ENCODE measurements around the gene KLHL4. TPM values are rescaled to one million over a fixed set of nuclear protein-coding genes. Genes with fewer than 3 reads are reported as not detected.

Gene KLHL4
- total RNA-seq, 2 donors from 2014 or later: 16.7 to 42.6 TPM

DNA sequence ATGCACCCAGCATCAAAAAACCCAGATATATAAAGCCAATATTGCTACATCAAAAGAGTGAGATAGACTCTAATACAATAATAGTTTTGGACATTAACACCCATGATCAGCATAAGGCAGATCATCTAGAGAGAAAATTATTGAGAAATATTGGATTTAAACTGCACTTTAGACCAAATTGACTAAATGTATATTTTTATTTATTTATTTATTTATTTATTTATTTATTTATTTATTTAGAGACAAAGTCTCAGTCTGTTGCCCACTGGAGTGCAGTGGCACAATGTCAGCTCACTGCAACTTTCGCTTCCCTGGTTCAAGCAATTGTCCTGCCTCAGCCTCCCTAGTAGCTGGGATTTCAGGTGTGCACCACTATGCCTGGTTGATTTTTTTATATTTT, 193.0 kb downstream of the KLHL4 start:
- H3K27me3 ChIP-seq (ENCODE audit: control insufficient read depth, insufficient read depth, low read length, poor library complexity, severe bottlenecking): no peaks in the 10 kb centered on the region
- Mint-ChIP-seq H3K4me3 (no peak overlapping the region), H3K27ac (no peak overlapping the region), H3K36me3 (ENCODE audit: low read depth) (peaks cover 13% of the 10 kb centered on the region), H3K27me3 (ENCODE audit: insufficient read depth) (no peaks in the 10 kb centered on the region), H3K9me3 (peaks cover 54% of the 10 kb centered on the region), H3K4me1 (no peaks in the 10 kb centered on the region)
- TF ChIP-seq, protein P1, sequence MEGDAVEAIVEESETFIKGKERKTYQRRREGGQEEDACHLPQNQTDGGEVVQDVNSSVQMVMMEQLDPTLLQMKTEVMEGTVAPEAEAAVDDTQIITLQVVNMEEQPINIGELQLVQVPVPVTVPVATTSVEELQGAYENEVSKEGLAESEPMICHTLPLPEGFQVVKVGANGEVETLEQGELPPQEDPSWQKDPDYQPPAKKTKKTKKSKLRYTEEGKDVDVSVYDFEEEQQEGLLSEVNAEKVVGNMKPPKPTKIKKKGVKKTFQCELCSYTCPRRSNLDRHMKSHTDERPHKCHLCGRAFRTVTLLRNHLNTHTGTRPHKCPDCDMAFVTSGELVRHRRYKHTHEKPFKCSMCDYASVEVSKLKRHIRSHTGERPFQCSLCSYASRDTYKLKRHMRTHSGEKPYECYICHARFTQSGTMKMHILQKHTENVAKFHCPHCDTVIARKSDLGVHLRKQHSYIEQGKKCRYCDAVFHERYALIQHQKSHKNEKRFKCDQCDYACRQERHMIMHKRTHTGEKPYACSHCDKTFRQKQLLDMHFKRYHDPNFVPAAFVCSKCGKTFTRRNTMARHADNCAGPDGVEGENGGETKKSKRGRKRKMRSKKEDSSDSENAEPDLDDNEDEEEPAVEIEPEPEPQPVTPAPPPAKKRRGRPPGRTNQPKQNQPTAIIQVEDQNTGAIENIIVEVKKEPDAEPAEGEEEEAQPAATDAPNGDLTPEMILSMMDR (conservative IDR thresholded peaks at IDR 0.05): no peak
- 88% methylated on average over 1 of the region's 1 CpG; no CpG with 5 or more reads in 1 of the 2 experiments for WGBS, 2 experiments (ENCODE audit: insufficient coverage in 1 of 2, insufficient read length in 1 of 2)
- DNase-seq: no peak
- no peak overlapping the region for H3K4me3 ChIP-seq (ENCODE audit: low read length)
- H3K9me3 ChIP-seq (ENCODE audit: control insufficient read depth, low read length): no peaks in the 10 kb centered on the region
- no peak overlapping the region for H3K27ac ChIP-seq (ENCODE audit: low read depth, low read length)
- no peaks in the 10 kb centered on the region for H3K4me1 ChIP-seq (ENCODE audit: control insufficient read depth, insufficient read depth, low read length)
- H3K36me3 ChIP-seq (ENCODE audit: control insufficient read depth, insufficient read depth, low read length): no peaks in the 10 kb centered on the region
- H3K9ac ChIP-seq (ENCODE audit: extremely low read depth, low read length, poor library complexity, severe bottlenecking): no peak overlapping the region

Measured in endodermal cell (in vitro differentiated cells).